SK-N-SH treated with all-trans-retinoic acid at 6 μM for 48 hours (cell line): ENCODE results near the gene PABPC1L.

Source experiments
- ATAC-seq: fragments of 200-7000 bp; cut with Tn5 transposase; 3 replicates; pipeline ENCODE4 v1.9.1; 2020; ENCODE audit warnings: mild to moderate bottlenecking, moderate library complexity
- ARNTL ChIP-seq: fragments of 450-650 bp; formaldehyde crosslinking; IDR thresholded peaks from 2 replicates; pipeline ENCODE4 v1.5.0; 2020; ENCODE audit warnings: low read depth, mild to moderate bottlenecking, moderate library complexity, borderline replicate concordance
- BACH2 ChIP-seq: fragments of 250-450 bp; sonication (Bioruptor Pico); IDR thresholded peaks from 2 replicates; pipeline ENCODE4 v1.9.0; 2021; ENCODE audit warnings: mild to moderate bottlenecking, borderline replicate concordance
- CSDC2 ChIP-seq: fragments of 250-450 bp; sonication (Bioruptor Pico); IDR thresholded peaks from 2 replicates; pipeline ENCODE4 v1.5.0; 2020; ENCODE audit warnings: mild to moderate bottlenecking, moderate library complexity
- ESRRG ChIP-seq: fragments of 250-450 bp; sonication (Bioruptor Pico); IDR thresholded peaks from 2 replicates; pipeline ENCODE4 v1.6.1; 2021; ENCODE audit warnings: mild to moderate bottlenecking
- GLIS3 ChIP-seq: fragments of 250-450 bp; sonication (Bioruptor Pico); IDR thresholded peaks from 2 replicates; pipeline ENCODE4 v1.5.0; 2020; ENCODE audit warnings: mild to moderate bottlenecking, moderate library complexity
- ISL1 ChIP-seq: fragments of 250-450 bp; sonication (Bioruptor Pico); IDR thresholded peaks from 2 replicates; pipeline ENCODE4 v2.1.2; 2022; ENCODE audit warnings: mild to moderate bottlenecking, moderate library complexity
- OSR1 ChIP-seq: fragments of 250-450 bp; sonication (Bioruptor Pico); IDR thresholded peaks from 2 replicates; pipeline ENCODE4 v1.8.0; 2022; ENCODE audit warnings: moderate library complexity, mild to moderate bottlenecking, inconsistent platforms
- POU6F1 ChIP-seq: fragments of 250-450 bp; sonication (Bioruptor Pico); IDR thresholded peaks from 2 replicates; pipeline ENCODE4 v1.8.0; 2021; ENCODE audit warnings: low read depth, mild to moderate bottlenecking, moderate library complexity, borderline replicate concordance
- PPARA ChIP-seq: fragments of 250-450 bp; sonication (Bioruptor Pico); IDR thresholded peaks from 2 replicates; pipeline ENCODE4 v1.5.0; 2020; ENCODE audit warnings: mild to moderate bottlenecking, borderline replicate concordance
- SNAI2 ChIP-seq: fragments of 250-450 bp; sonication (Bioruptor Pico); IDR thresholded peaks from 2 replicates; pipeline ENCODE4 v1.5.0; 2020; ENCODE audit warnings: mild to moderate bottlenecking, moderate library complexity
- TCF4 ChIP-seq: fragments of 250-450 bp; sonication (Bioruptor Pico); IDR thresholded peaks from 2 replicates; pipeline ENCODE4 v1.8.0; 2021; ENCODE audit warnings: mild to moderate bottlenecking, moderate library complexity, borderline replicate concordance
- TOX ChIP-seq: fragments of 250-450 bp; sonication (Bioruptor Pico); IDR thresholded peaks from 2 replicates; pipeline ENCODE4 v1.8.0; 2021; ENCODE audit warnings: mild to moderate bottlenecking, moderate library complexity, borderline replicate concordance
- ZC3H10 ChIP-seq: fragments of 250-450 bp; sonication (Bioruptor Pico); IDR thresholded peaks from 2 replicates; pipeline ENCODE4 v1.5.1; 2021; ENCODE audit warnings: mild to moderate bottlenecking, moderate library complexity
- ZFP3 ChIP-seq: fragments of 250-450 bp; sonication (Bioruptor Pico); IDR thresholded peaks from 2 replicates; pipeline ENCODE4 v1.5.0; 2020; ENCODE audit warnings: mild to moderate bottlenecking, moderate library complexity
- ZFP30 ChIP-seq: fragments of 450-650 bp; formaldehyde crosslinking; IDR thresholded peaks from 2 replicates; pipeline ENCODE4 v1.5.0; 2022; ENCODE audit warnings: mild to moderate bottlenecking, moderate library complexity
- ZNF565 ChIP-seq: fragments of 450-650 bp; formaldehyde crosslinking; conservative IDR thresholded peaks from 2 replicates; pipeline ENCODE4 v1.5.0; 2020; ENCODE audit warnings: low read depth, mild to moderate bottlenecking, moderate library complexity
- ZNF70 ChIP-seq: fragments of 450-650 bp; formaldehyde crosslinking; IDR thresholded peaks from 2 replicates; pipeline ENCODE4 v1.5.0; 2020; ENCODE audit warnings: mild to moderate bottlenecking, moderate library complexity
- ZNF8 ChIP-seq: fragments of 450-650 bp; formaldehyde crosslinking; IDR thresholded peaks from 2 replicates; pipeline ENCODE4 v1.5.0; 2020; ENCODE audit warnings: mild to moderate bottlenecking, moderate library complexity
- TF ChIP-seq, protein P1 (sequence below): fragments of 250-450 bp; sonication (Bioruptor Pico); IDR thresholded peaks from 2 replicates; pipeline ENCODE4 v1.5.0; 2020; ENCODE audit warnings: mild to moderate bottlenecking, moderate library complexity
- TF ChIP-seq, protein P2 (sequence below): fragments of 250-450 bp; sonication (Bioruptor Pico); IDR thresholded peaks from 2 replicates; pipeline ENCODE4 v1.5.1; 2021; ENCODE audit warnings: mild to moderate bottlenecking, moderate library complexity

Gene PABPC1L

GRCh38 chr20:44936510-44936909, 26.6 kb downstream of the PABPC1L start:
- ATAC-seq = no peak
- TF ChIP-seq ZFP30 (CRISPR knock-in tag) (no peak), ZFP3 (CRISPR knock-in tag) (no peak)

DNA sequence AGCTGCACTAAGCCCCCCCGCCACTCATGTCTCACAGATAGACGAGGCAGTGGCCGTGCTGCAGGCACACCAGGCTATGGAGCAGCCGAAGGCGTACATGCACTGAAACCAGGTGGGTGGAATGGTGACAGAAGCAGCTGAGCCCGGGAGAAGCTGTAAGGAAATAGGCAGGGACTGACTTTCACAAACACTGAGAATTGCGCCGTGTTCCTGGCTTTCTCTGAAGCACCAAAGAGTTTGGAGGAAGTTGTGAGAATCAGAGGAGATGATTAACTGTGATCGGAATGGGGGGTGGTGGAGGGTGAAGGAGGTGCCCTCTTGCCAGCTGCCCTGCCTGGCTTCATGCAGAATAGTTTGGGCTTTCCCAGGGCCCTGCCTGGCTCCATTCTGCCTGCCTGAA, 28.8 kb downstream of the PABPC1L start:
- ATAC-seq = no peak
- TF ChIP-seq ZFP30 (CRISPR knock-in tag) = no peak
- no peak for TF ChIP-seq POU6F1
- TF ChIP-seq ZNF70 = no peak
- TF ChIP-seq GLIS3 (CRISPR knock-in tag) = no peak
- no peak for TF ChIP-seq CSDC2 (CRISPR knock-in tag)
- TF ChIP-seq SNAI2 (CRISPR knock-in tag) = no peak
- TF ChIP-seq, all 23 proteins: peak for 0

GRCh38 chr20:44941120-44941691, 31.3 kb downstream of the PABPC1L start:
- ATAC-seq = no peak
- TF ChIP-seq ZFP3 (CRISPR knock-in tag) (no peak), GLIS3 (CRISPR knock-in tag) (no peak), ZC3H10 (CRISPR knock-in tag) (no peak), TCF4 (CRISPR knock-in tag) (no peak), ZNF70 (no peak), ZNF565 (no peak), PPARA (no peak), ZNF8 (CRISPR knock-in tag) (no peak), ISL1 (CRISPR knock-in tag) (no peak), ESRRG (CRISPR knock-in tag) (no peak)
- TF ChIP-seq, protein P1, sequence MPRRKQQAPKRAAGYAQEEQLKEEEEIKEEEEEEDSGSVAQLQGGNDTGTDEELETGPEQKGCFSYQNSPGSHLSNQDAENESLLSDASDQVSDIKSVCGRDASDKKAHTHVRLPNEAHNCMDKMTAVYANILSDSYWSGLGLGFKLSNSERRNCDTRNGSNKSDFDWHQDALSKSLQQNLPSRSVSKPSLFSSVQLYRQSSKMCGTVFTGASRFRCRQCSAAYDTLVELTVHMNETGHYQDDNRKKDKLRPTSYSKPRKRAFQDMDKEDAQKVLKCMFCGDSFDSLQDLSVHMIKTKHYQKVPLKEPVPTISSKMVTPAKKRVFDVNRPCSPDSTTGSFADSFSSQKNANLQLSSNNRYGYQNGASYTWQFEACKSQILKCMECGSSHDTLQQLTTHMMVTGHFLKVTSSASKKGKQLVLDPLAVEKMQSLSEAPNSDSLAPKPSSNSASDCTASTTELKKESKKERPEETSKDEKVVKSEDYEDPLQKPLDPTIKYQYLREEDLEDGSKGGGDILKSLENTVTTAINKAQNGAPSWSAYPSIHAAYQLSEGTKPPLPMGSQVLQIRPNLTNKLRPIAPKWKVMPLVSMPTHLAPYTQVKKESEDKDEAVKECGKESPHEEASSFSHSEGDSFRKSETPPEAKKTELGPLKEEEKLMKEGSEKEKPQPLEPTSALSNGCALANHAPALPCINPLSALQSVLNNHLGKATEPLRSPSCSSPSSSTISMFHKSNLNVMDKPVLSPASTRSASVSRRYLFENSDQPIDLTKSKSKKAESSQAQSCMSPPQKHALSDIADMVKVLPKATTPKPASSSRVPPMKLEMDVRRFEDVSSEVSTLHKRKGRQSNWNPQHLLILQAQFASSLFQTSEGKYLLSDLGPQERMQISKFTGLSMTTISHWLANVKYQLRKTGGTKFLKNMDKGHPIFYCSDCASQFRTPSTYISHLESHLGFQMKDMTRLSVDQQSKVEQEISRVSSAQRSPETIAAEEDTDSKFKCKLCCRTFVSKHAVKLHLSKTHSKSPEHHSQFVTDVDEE = no peak
- TF ChIP-seq, all 23 proteins: peak for 0

- TF ChIP-seq OSR1 (no peak), ZFP3 (CRISPR knock-in tag) (no peak), POU6F1 (no peak), TOX (CRISPR knock-in tag) (no peak), GLIS3 (CRISPR knock-in tag) (no peak), ZNF8 (CRISPR knock-in tag) (no peak), ZNF565 (no peak), BACH2 (no peak)
- peak; percentile 47 for ATAC-seq
Observed at GRCh38 chr20:44942264-44942973, 32.6 kb downstream of the PABPC1L start.

DNA sequence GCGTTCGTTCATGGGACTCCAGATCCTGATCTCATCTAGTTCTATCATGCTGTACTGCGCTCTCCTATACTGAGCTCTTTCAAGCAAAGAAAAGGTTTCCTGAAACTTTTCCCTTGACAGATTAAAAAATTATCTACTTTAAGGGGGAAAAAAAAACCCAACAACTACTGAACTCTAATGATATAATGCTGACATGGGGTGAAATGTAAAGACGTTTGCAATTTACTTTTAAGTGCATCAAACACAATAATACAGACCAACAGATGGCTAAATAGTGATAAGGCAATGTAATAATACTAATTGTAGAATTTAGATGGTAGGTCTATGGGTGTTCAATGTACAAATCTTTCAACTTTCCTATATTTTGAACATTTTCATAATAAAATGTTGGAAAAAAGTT, 34.0 kb downstream of the PABPC1L start:
- ATAC-seq = no peak
- no peak for TF ChIP-seq SNAI2 (CRISPR knock-in tag)
- TF ChIP-seq, protein P1 = no peak
- no peak for TF ChIP-seq TOX (CRISPR knock-in tag)
- no peak for TF ChIP-seq BACH2
- no peak for TF ChIP-seq ARNTL (CRISPR knock-in tag)
- TF ChIP-seq CSDC2 (CRISPR knock-in tag) = no peak
- TF ChIP-seq OSR1 = no peak
- TF ChIP-seq TCF4 (CRISPR knock-in tag) = no peak
- no peak for TF ChIP-seq ZC3H10 (CRISPR knock-in tag)
- TF ChIP-seq ZNF565 = no peak
- TF ChIP-seq ZFP30 (CRISPR knock-in tag) = no peak
- no peak for TF ChIP-seq GLIS3 (CRISPR knock-in tag)
- TF ChIP-seq ESRRG (CRISPR knock-in tag) = no peak
- TF ChIP-seq, protein P2, sequence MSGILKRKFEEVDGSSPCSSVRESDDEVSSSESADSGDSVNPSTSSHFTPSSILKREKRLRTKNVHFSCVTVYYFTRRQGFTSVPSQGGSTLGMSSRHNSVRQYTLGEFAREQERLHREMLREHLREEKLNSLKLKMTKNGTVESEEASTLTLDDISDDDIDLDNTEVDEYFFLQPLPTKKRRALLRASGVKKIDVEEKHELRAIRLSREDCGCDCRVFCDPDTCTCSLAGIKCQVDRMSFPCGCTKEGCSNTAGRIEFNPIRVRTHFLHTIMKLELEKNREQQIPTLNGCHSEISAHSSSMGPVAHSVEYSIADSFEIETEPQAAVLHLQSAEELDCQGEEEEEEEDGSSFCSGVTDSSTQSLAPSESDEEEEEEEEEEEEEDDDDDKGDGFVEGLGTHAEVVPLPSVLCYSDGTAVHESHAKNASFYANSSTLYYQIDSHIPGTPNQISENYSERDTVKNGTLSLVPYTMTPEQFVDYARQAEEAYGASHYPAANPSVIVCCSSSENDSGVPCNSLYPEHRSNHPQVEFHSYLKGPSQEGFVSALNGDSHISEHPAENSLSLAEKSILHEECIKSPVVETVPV = no peak
